ENCODE data around the gene CACNA1D. TPM values are rescaled to one million over a fixed set of nuclear protein-coding genes. Genes with fewer than 3 reads are reported as not detected.

Gene CACNA1D
- total RNA-seq, 1 experiment from 2014 or later, result not detected

DNA sequence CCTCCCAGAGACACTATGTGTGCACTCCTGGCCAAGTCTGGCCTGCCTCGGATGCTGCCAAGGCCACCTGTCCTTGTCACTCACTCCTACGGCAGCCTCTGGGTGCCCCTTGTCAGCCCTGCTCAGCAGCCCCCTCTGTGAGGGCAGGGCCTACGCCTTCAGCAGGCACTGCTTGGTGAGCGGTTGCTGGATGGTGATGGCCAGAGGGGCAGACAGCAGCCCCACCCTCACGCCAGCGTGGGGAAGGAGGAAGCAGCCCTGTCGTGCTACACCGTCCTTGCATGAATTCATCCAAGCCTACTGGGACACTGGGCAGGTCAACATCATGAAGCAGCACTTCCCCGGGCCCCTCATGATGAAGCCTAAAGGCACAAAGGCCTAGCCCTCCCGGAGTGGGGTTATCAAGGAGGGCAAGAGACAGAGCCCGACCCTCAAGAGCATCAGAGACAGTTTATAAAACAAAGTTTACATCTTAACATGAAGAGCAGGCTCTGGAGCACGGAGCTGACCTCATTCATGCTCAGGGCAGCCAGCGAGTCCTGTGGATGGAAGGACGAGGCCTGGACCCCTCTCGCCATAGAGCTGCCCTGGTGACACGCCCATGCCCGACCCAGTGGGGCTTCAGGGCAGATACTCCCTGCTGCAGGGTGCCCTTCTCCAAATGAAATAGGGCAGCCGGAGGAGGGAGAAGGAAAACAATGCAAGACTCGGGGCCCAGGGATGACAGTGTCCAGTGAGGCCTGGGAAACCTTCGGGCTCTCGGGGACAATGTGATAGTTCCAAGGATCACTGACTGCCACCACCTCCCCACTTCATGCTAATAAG is 326.6 kb downstream of the CACNA1D start:
- no peak for TF ChIP-seq EZH2 (IDR thresholded peaks at IDR 0.05; ENCODE audit: borderline replicate concordance, low read depth, low read length, poor library complexity, severe bottlenecking)
- TF ChIP-seq, protein P1, sequence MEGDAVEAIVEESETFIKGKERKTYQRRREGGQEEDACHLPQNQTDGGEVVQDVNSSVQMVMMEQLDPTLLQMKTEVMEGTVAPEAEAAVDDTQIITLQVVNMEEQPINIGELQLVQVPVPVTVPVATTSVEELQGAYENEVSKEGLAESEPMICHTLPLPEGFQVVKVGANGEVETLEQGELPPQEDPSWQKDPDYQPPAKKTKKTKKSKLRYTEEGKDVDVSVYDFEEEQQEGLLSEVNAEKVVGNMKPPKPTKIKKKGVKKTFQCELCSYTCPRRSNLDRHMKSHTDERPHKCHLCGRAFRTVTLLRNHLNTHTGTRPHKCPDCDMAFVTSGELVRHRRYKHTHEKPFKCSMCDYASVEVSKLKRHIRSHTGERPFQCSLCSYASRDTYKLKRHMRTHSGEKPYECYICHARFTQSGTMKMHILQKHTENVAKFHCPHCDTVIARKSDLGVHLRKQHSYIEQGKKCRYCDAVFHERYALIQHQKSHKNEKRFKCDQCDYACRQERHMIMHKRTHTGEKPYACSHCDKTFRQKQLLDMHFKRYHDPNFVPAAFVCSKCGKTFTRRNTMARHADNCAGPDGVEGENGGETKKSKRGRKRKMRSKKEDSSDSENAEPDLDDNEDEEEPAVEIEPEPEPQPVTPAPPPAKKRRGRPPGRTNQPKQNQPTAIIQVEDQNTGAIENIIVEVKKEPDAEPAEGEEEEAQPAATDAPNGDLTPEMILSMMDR (conservative IDR thresholded peaks at IDR 0.05; ENCODE audit: low read depth, low read length), result no peak
- Histone ChIP-seq H3K36me3 (ENCODE audit: insufficient read depth, low read length, poor library complexity, severe bottlenecking) (no peaks in the 10 kb centered on the region), H3K9me3 (ENCODE audit: low read depth, low read length, poor library complexity, severe bottlenecking) (no peaks in the 10 kb centered on the region), H3K27me3 (replicated peaks; ENCODE audit: insufficient read depth, low read depth, low read length, poor library complexity) (no peaks in the 10 kb centered on the region), H3K4me1 (ENCODE audit: insufficient read depth, low read length, poor library complexity, severe bottlenecking) (no peaks in the 10 kb centered on the region), H3K4me3 (ENCODE audit: low read depth, low read length, poor library complexity, severe bottlenecking) (no peak overlapping the region), H3K27ac (ENCODE audit: low read depth, low read length, poor library complexity, severe bottlenecking) (no peak overlapping the region)
- POLR2A ChIA-PET (ENCODE audit: low non-redundant PET), result no interaction called here
- no peak for DNase-seq (ENCODE audit: low spot score)
- CTCF ChIA-PET, result no interaction called here
- intact Hi-C loops (cut with micrococcal nuclease; ENCODE audit: unreplicated experiment), result no loop called here
- no TSS peak for BruUV-seq (replicated peaks)

DNA sequence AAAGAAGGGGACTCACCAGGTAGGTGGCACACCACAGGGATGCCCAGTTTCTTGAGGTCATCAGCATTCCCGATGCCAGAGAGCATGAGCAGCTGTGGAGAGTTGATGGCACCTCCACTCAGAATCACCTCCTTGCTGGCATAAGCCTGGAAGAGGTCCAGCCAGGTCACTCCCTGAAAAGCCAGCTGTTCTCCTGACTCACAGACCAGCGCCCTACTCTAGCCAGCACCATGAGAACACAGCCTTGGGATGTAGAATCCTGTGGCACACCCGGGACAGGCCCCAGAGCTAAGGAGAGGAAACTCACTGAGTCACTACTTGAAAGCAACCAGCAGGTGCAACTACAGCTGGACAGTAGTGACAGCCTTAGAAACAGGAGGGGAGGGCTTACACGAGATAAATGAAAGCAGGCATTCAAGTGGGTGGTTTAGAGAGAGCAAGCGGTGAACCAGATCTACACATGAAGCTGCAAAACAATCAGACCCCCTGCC is 327.3 kb downstream of the CACNA1D start:
- Histone ChIP-seq H3K36me3 (ENCODE audit: insufficient read depth, low read length, poor library complexity, severe bottlenecking) (no peaks in the 10 kb centered on the region), H3K4me1 (ENCODE audit: insufficient read depth, low read length, poor library complexity, severe bottlenecking) (no peaks in the 10 kb centered on the region), H3K27ac (ENCODE audit: low read depth, low read length, poor library complexity, severe bottlenecking) (no peak overlapping the region), H3K9me3 (ENCODE audit: low read depth, low read length, poor library complexity, severe bottlenecking) (no peaks in the 10 kb centered on the region), H3K4me3 (ENCODE audit: low read depth, low read length, poor library complexity, severe bottlenecking) (no peak overlapping the region), H3K27me3 (replicated peaks; ENCODE audit: insufficient read depth, low read depth, low read length, poor library complexity) (no peaks in the 10 kb centered on the region)
- BruUV-seq (replicated peaks), result no TSS peak
- no peak for TF ChIP-seq EZH2 (IDR thresholded peaks at IDR 0.05; ENCODE audit: borderline replicate concordance, low read depth, low read length, poor library complexity, severe bottlenecking)
- DNase-seq (ENCODE audit: low spot score), result no peak
- ChIA-PET POLR2A (ENCODE audit: low non-redundant PET) (no interaction called here), CTCF (no interaction called here)
- intact Hi-C loops (cut with micrococcal nuclease; ENCODE audit: unreplicated experiment), result no loop called here

DNA sequence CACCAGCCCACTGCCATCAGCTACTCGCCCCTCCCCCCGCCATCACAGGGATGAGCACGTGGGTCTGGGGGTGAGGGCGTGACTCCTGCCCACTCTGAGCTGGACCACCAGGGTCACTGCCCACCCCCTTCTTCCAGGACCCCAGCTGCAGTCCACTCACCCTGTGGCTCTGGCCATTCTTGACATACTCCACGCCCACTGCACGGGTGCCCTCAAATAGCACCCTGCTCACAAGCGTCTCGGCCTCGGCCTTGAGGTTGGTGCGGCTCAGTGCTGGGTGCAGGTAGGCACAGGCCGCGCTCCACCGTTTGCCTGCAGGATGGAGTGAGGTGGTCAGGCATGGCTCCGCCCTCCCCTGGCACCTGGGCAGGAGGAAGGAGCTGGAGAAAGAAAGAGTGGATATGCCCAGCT is 327.9 kb downstream of the CACNA1D start:
- Histone ChIP-seq H3K9me3 (ENCODE audit: low read depth, low read length, poor library complexity, severe bottlenecking) (no peaks in the 10 kb centered on the region), H3K27me3 (replicated peaks; ENCODE audit: insufficient read depth, low read depth, low read length, poor library complexity) (no peaks in the 10 kb centered on the region), H3K4me3 (ENCODE audit: low read depth, low read length, poor library complexity, severe bottlenecking) (no peak overlapping the region), H3K4me1 (ENCODE audit: insufficient read depth, low read length, poor library complexity, severe bottlenecking) (no peaks in the 10 kb centered on the region), H3K27ac (ENCODE audit: low read depth, low read length, poor library complexity, severe bottlenecking) (no peak overlapping the region), H3K36me3 (ENCODE audit: insufficient read depth, low read length, poor library complexity, severe bottlenecking) (no peaks in the 10 kb centered on the region)
- intact Hi-C loops (cut with micrococcal nuclease; ENCODE audit: unreplicated experiment), result no loop called here
- POLR2A ChIA-PET (ENCODE audit: low non-redundant PET), result no interaction called here
- BruUV-seq (replicated peaks), result no TSS peak
- no peak for TF ChIP-seq EZH2 (IDR thresholded peaks at IDR 0.05; ENCODE audit: borderline replicate concordance, low read depth, low read length, poor library complexity, severe bottlenecking)
- TF ChIP-seq, protein P1 (conservative IDR thresholded peaks at IDR 0.05; ENCODE audit: low read depth, low read length), result no peak
- CTCF ChIA-PET, result no interaction called here
- no peak for DNase-seq (ENCODE audit: low spot score)

All from A673 (cell line).